OCI-LY1 (cell line): ENCODE results near the gene PPP2R5C.

ENCODE experiments used
- H2AFZ ChIP-seq: fragments of 200-600 bp; sonication (generic), shearing (Covaris generic); 2 replicates; pipeline ENCODE4 v1.6.0; 2014; ENCODE audit warnings: antibody characterized with exemption, mild to moderate bottlenecking, low read length
- H3F3A ChIP-seq: fragments of 200-600 bp; sonication (generic), shearing (Covaris generic); 2 replicates; pipeline ENCODE4 v1.6.0; 2014; ENCODE audit warnings: mild to moderate bottlenecking, antibody characterized with exemption, low read length, moderate library complexity; ENCODE audit not compliant: insufficient read depth
- H3K27ac ChIP-seq: fragments of 200-600 bp; sonication (generic); 2 replicates; pipeline ENCODE4 v1.5.1; 2014; ENCODE audit warnings: low read length, mixed run types, mild to moderate bottlenecking, low read depth; ENCODE audit not compliant: poor library complexity, severe bottlenecking
- H3K27me3 ChIP-seq: fragments of 200-600 bp; sonication (generic); 2 replicates; pipeline ENCODE4 v1.6.0; 2014; ENCODE audit warnings: antibody characterized with exemption, mild to moderate bottlenecking, low read length, moderate library complexity; ENCODE audit not compliant: insufficient read depth
- H3K36me3 ChIP-seq: fragments of 200-600 bp; sonication (generic); 2 replicates; pipeline ENCODE4 v1.6.1; 2014; ENCODE audit warnings: mild to moderate bottlenecking, antibody characterized with exemption, low read length, moderate library complexity, mixed read lengths; ENCODE audit not compliant: insufficient read depth
- H3K4me1 ChIP-seq: fragments of 200-600 bp; sonication (generic); 2 replicates; pipeline ENCODE4 v1.5.1; 2014; ENCODE audit warnings: mild to moderate bottlenecking, low read length, moderate library complexity; ENCODE audit not compliant: insufficient read depth, severe bottlenecking
- H3K4me2 ChIP-seq: fragments of 200-600 bp; sonication (generic), shearing (Covaris generic); 2 replicates; pipeline ENCODE4 v1.6.1; 2014; ENCODE audit warnings: low read length
- H3K4me3 ChIP-seq: fragments of 200-600 bp; sonication (generic); 2 replicates; pipeline ENCODE4 v1.5.1; 2014; ENCODE audit warnings: low read length, low read depth, mild to moderate bottlenecking, mixed read lengths; ENCODE audit not compliant: poor library complexity, severe bottlenecking
- H3K79me2 ChIP-seq: fragments of 200-600 bp; shearing (Covaris generic); 2 replicates; pipeline ENCODE4 v1.6.1; 2016; ENCODE audit warnings: mixed run types, low read length, mixed read lengths; ENCODE audit not compliant: insufficient read depth
- H3K9ac ChIP-seq: fragments of 200-600 bp; sonication (generic), shearing (Covaris generic); 2 replicates; pipeline ENCODE4 v1.6.1; 2014; ENCODE audit warnings: mild to moderate bottlenecking, low read length, mixed read lengths
- H3K9me2 ChIP-seq: fragments of 200-600 bp; sonication (generic), shearing (Covaris generic); 2 replicates; pipeline ENCODE4 v1.6.1; 2014; ENCODE audit warnings: low read depth, mild to moderate bottlenecking, low read length, mixed read lengths
- H3K9me3 ChIP-seq: fragments of 200-600 bp; shearing (Covaris generic); 2 replicates; pipeline ENCODE4 v1.6.1; 2014; ENCODE audit warnings: low read length, mixed read lengths
- H4K20me1 ChIP-seq: fragments of 200-600 bp; sonication (generic), shearing (Covaris generic); 2 replicates; pipeline ENCODE4 v1.6.0; 2016; ENCODE audit warnings: mild to moderate bottlenecking, low read length; ENCODE audit not compliant: insufficient read depth
- CTCF ChIP-seq: fragments of 200-600 bp; sonication (generic), shearing (Covaris generic); IDR thresholded peaks from 2 replicates; pipeline ENCODE4 v1.5.1; 2017; ENCODE audit warnings: mild to moderate bottlenecking, antibody characterized with exemption, low read length, moderate library complexity, mixed read lengths
- EZH2 ChIP-seq: fragments of 200-600 bp; sonication (generic), shearing (Covaris generic); IDR thresholded peaks from 2 replicates; pipeline ENCODE4 v1.8.0; 2017; ENCODE audit warnings: borderline replicate concordance, mixed run types, mild to moderate bottlenecking, antibody characterized with exemption, low read length, moderate library complexity, mixed read lengths

Gene PPP2R5C

DNA sequence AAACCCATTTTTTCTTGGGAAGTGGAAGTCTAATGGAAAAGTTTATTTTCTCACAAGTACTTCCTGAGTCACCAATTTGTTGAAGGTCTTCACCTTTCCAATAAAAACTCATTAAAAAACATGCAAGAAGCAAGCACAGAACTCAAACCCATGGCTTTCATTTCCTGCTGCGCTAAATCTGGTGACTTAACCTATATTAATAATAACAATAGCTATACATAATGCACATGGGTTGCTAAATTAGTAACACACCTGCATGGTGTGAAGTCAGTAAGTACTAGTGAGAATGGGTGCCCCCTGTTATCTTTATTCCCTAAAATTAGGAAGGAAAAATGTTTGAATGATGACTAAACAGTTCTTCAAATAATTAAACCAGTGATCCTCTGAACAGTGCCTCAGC, 52.3 kb downstream of the PPP2R5C start:
- H2AFZ ChIP-seq: no peak overlapping the region
- peaks cover 86% of the 10 kb centered on the region for H3K4me1 ChIP-seq
- no peaks in the 10 kb centered on the region for H3K9me3 ChIP-seq
- H3K36me3 ChIP-seq: peaks cover 21% of the 10 kb centered on the region
- peak overlapping the region; percentile 88 for H3K9ac ChIP-seq
- peak overlapping the region; percentile 69 for H3K4me3 ChIP-seq
- H3K9me2 ChIP-seq: no peaks in the 10 kb centered on the region
- no peaks in the 10 kb centered on the region for H3K27me3 ChIP-seq
- H3K27ac ChIP-seq: peak overlapping the region; percentile 97
- TF ChIP-seq CTCF: no peak
- no peak for TF ChIP-seq EZH2
- peaks cover 79% of the 10 kb centered on the region for H3K79me2 ChIP-seq
- no peaks in the 10 kb centered on the region for H3F3A ChIP-seq
- H4K20me1 ChIP-seq: no peaks in the 10 kb centered on the region
- H3K4me2 ChIP-seq: peak overlapping the region; percentile 69

DNA sequence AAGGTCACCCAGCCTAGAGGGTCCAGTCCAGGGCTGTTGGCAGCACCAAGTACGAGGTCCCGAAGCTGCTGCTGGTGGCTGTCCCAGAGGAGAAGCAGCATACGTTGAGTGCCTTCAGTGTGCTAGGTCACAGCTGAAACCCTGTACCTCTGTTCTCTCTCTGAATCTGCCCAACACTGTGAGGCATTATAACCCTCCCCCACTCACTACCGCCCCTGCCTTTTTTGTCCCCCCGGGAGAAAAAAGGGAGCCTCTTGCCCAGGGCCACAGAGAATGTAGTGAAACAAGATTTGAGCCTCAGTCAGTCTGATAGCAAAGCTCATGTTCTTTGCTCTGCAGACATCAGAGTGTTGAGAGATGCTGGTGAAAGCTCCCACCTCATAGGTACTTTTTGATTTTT, 53.4 kb downstream of the PPP2R5C start:
- Histone ChIP-seq H3K9ac (peak overlapping the region; percentile 88), H4K20me1 (no peaks in the 10 kb centered on the region), H3K27ac (peak overlapping the region; percentile 97), H3K27me3 (no peaks in the 10 kb centered on the region), H3K4me1 (peaks cover 91% of the 10 kb centered on the region), H3K4me3 (peak overlapping the region; percentile 69), H3K79me2 (peaks cover 85% of the 10 kb centered on the region), H2AFZ (no peak overlapping the region), H3F3A (peaks cover 3% of the 10 kb centered on the region; the same call in 1 of the 2 replicates), H3K4me2 (peak overlapping the region; percentile 69), H3K9me3 (no peaks in the 10 kb centered on the region), H3K9me2 (no peaks in the 10 kb centered on the region), H3K36me3 (peaks cover 21% of the 10 kb centered on the region)
- TF ChIP-seq CTCF (no peak), EZH2 (no peak)

DNA sequence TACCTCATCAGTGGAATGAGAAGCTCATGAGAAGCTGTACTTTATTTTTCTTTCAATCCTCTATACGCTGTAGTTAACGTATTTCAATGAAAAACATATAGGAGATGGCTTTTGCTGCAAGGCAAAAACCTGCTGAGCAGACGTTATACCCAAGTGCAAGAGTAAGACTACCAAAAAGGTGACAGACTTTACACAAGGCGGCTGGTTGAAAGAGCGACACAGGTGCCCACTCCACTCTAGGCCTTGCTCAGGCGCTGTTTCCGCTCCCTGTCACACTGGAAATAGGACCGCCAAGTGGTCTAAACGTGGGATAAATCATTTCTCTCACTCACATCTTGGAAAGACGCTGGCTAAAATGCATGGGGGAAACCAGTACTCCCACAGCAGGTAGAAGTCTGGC, 54.5 kb downstream of the PPP2R5C start:
- Histone ChIP-seq H2AFZ (no peak overlapping the region), H3K4me1 (peaks cover 99% of the 10 kb centered on the region), H3K9me2 (no peaks in the 10 kb centered on the region), H3F3A (peaks cover 6% of the 10 kb centered on the region; the same call in 1 of the 2 replicates), H3K9me3 (no peaks in the 10 kb centered on the region), H3K79me2 (peaks cover 86% of the 10 kb centered on the region), H3K4me3 (no peak overlapping the region), H3K27ac (peak overlapping the region; percentile 97), H3K27me3 (no peaks in the 10 kb centered on the region), H4K20me1 (no peaks in the 10 kb centered on the region), H3K36me3 (peaks cover 21% of the 10 kb centered on the region), H3K9ac (peak overlapping the region; percentile 88; the same call in 1 of the 2 replicates), H3K4me2 (peak overlapping the region; percentile 69)
- TF ChIP-seq CTCF (no peak), EZH2 (no peak)
